Ishikawa (cell line): ENCODE results near the gene GRHL1.

Experiments used
- EP300 ChIP-seq: IDR thresholded peaks from 2 replicates; pipeline ENCODE4 v1.6.1; 2012; ENCODE audit warnings: borderline replicate concordance
- RAD21 ChIP-seq: IDR thresholded peaks from 2 replicates; pipeline ENCODE4 v1.6.1; 2012; ENCODE audit warnings: low read depth

DNA sequence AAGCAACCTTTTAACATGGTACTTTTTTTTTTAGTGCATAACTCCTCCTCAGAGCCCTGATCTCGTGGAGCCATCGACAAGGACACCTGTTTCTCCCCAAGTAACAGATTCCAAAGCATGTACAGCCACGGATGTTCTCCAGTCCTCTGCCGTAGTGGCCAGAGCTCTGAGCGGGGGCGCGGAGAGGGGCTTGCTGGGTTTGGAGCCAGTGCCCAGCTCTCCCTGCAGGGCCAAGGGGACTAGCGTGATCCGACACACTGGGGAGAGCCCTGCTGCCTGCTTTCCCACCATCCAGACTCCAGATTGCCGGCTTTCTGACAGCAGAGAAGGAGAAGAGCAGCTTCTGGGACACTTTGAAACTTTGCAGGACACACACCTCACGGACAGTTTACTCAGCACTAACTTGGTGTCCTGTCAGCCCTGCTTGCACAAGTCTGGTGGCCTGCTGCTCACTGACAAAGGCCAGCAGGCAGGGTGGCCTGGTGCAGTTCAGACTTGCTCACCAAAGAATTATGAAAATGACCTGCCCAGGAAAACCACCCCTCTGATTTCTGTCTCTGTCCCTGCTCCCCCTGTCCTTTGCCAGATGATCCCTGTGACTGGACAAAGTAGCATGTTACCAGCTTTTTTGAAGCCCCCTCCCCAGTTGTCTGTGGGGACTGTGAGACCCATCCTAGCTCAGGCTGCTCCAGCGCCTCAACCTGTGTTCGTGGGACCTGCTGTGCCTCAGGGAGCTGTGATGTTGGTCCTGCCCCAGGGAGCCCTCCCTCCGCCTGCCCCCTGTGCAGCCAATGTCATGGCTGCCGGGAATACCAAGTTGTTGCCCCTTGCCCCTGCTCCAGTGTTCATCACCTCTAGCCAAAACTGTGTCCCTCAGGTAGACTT lies 96.4 kb downstream of the GRHL1 start:
- no peak for TF ChIP-seq RAD21
- TF ChIP-seq EP300, result no peak
